ENCODE data around the gene ZNF512. TPM values are rescaled to one million over a fixed set of nuclear protein-coding genes. Genes with fewer than 3 reads are reported as not detected.
A peak's percentile ranks its signal among the peaks of the same experiment; 100 is the strongest.
"Not testable (repeated sequence)": the region's sequence is repeated elsewhere in the genome, so short reads cannot be mapped to it uniquely, and the experiment has no call there.

The ZNF512 gene, protein sequence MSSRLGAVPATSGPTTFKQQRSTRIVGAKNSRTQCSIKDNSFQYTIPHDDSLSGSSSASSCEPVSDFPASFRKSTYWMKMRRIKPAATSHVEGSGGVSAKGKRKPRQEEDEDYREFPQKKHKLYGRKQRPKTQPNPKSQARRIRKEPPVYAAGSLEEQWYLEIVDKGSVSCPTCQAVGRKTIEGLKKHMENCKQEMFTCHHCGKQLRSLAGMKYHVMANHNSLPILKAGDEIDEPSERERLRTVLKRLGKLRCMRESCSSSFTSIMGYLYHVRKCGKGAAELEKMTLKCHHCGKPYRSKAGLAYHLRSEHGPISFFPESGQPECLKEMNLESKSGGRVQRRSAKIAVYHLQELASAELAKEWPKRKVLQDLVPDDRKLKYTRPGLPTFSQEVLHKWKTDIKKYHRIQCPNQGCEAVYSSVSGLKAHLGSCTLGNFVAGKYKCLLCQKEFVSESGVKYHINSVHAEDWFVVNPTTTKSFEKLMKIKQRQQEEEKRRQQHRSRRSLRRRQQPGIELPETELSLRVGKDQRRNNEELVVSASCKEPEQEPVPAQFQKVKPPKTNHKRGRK
- total RNA-seq: 55.8 TPM

DNA sequence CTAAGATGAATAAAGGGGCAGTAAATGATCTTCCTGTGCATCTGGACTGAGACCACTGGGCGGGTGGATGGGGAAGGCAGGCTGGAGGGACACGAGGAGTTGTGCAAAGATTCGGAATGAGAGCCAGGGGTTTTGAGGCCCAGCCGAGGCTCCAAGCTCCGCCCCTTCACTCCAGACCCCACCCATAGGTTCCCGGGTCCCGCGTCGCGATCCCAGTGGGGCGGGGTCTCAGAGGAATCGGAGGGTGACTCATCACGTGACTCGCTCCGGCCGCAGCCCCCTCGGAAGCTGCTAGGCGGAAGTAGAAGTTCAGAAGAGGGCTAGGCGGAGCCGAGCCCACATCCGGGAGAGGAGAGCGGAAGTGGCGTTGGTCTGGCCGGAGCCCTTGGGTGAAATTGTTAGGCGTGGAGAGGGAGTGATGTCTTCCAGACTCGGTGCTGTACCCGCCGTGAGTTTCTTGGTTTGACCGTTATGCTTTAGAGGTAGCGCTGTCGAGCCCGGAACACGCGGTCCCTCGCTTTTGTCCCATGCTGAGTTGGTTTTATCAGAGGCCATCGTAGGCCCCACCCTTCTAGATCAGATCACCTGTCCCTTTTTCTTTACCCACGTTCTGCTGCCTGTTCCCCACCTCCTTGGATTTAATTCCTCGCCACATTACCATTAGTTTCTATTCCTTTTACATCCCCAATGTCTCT, at the start of gene ZNF512:
TSS of gene ZNF512 (plus strand) at position 348 of the 695 bp plus-strand sequence. CDS start at position 419, 71 bp downstream.
- DNase-seq: peak; percentile 80

DNA sequence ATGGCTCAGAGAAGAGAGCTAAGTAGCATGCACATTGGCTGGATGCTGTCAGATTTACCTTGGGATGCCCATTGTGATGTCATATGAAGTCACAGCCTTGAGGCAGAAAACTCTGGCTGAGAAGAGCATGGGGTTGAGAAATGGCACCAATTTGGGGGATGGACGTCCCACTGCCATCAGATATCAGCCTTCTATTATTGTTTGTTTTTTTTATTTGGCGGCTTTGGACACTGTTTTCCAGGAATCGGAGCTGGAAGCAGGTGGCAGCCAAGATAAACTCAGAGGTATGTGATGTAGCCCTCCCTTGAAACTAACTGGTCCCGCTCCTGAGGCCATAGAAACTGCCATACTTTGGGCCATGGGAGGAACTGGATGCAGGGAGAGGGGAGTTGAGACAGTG, 45.6 kb upstream of the ZNF512 start:
- DNase-seq: no peak

DNA sequence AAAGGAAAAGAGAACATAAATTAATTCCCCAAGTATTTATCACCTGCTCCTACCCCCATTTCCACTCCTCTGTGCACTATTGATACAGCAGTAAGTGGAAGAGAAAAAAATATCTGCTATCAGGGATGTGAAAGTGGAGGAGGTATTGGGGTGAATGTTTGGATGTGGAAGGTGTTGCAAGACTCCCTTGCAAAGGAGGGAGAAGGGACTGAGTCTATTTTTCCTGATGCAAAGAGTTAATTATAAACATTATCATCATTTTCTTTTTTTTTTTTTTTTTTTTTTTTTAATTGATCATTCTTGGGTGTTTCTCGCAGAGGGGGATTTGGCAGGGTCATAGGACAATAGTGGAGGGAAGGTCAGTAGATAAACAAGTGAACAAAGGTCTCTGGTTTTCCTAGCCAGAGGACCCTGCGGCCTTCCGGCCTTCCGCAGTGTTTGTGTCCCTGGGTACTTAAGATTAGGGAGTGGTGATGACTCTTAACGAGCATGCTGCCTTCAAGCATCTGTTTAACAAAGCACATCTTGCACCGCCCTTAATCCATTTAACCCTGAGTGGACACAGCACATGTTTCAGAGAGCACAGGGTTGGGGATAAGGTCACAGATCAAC, 43.9 kb upstream of the ZNF512 start:
- DNase-seq: not testable (repeated sequence)

DNA sequence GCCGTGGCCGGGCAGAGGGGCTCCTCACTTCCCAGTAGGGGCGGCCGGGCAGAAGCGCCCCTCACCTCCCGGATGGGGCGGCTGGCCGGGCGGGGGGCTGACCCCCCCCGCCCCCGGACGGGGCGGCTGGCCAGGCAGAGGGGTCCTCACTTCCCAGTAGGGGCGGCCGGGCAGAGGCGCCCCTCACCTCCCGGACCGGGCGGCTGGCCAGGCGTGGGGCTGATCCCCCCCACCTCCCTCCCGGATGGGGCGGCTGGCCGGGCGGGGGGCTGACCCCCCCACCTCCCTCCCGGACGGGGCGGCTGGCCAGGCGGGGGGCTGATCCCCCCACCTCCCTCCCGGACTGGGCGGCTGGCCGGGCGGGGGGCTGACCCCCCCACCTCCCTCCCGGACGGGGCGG, 43.2 kb upstream of the ZNF512 start:
- DNase-seq: not testable (repeated sequence)

DNA sequence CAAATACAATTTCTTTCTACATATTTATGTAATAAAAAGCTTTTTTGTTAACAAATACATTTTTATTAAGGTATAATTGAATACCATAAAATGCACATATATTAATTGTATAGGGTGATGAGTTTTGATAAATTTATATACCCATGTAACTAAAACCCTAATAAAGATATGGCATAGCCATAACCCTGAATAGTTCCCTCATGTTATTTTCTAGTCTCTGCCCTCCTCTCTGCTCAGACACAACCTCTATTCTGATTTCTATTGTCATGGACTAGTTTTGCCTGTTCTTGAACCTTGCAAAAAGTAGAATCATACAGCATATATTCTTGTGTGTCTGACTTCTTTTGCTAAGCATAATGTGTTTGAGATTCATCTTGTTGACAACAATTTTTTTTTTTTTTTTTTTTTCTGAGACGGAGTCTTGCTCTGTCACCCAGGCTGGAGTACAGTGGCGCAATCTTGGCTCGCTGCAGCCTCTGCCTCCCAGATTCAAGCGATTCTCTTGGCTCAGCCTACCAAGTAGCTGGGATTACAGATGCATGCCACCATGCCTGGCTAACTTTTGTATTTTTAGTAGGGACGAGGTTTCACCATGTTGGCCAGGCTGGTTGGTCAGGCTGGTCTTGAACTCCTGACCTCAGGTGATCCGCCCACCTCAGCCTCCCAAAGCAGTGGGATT, 38.6 kb upstream of the ZNF512 start:
- DNase-seq: no peak

DNA sequence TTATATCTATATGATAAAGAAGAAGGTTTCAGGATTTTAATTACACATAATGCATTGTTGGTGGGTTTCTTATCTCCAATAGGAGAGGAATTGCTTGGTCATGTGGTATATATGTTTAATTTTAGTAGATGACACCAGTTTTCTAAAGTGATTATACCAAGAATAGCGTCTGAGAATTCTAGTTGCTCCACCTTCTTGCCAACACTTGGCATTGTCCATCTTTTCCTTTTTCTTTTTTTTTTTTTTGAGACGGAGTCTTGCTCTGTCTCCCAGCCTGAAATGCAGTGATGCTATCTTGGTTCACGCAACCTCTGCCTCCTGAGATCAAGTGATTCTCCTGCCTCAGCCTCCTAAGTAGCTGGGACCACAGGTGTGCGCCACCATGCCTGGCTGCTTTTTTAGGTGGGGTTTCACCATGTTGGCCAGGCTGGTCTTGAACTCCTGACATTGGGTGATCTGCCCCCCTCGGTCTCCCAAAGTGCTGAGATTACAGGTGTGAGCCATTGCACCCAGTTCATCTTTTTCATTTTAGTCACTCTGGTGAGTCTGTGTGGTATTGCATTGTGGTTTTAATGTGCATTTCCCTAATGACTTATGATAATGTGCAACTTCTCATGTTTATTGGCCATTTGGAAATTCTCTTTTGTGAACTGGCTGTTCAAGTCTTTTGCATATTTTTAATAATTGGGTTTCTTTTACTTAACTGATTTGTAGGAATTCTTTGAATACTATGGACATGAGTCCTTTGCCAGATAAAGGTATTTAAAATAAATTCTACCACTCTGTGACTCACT, 37.3 kb upstream of the ZNF512 start:
- DNase-seq: no peak

DNA sequence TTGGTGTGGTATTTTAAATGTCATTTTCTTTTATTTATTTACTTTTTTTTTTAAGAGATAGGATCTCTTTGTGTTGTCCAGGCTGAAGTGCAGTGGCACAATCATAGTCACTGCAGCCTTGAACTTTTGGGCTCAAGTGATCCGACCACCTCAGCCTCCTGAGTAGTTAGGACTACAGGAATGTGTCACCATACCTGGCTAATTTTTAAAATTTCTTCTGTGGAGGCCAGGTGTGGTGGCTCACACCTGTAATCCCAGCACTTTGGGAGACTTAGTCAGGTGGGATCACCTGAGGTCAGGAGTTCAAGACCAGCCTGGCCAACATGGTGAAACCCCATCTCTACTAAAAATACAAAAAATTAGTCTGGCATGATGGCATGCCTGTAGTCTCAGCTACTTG, 33.5 kb upstream of the ZNF512 start:
- no peak for DNase-seq

DNA sequence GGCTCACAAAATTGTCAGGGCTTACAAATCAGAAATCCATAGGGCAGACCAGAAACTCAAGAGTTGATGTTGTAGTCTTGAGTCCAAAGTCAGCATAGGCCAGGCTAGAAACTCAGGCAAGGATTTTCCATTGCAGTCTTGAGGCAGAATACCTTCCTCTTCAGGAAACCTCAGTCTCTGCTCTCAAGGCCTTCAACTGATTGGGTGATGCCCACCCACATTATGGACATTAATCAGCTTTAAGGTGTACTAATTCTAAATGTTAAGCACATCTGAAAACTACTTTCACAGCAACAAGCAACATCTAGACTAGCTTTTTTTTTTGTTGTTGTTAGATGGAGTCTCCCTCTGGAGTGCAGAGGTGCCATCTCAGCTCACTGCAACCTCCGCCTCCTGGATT, 31.3 kb upstream of the ZNF512 start:
- DNase-seq: no peak

DNA sequence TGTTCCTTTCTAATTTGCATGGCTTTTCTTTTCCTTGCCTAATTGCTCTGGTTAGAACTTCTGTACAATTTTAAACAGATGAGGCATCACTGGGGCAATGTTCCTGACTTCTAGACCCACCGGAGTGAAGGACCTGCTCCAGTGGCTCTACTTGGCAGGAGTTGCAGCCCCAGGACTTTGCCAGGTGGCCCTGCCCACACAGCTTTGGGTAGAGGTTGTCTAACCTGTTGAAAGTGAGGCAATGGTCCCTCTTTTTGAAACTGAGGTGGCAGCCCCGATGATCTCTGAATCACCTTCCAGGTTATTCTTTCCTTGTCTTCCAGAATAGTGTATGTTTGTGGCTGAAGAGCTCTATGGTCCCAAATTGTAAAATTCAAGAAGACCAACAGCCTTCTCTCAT, 29.9 kb upstream of the ZNF512 start:
- DNase-seq: no peak

DNA sequence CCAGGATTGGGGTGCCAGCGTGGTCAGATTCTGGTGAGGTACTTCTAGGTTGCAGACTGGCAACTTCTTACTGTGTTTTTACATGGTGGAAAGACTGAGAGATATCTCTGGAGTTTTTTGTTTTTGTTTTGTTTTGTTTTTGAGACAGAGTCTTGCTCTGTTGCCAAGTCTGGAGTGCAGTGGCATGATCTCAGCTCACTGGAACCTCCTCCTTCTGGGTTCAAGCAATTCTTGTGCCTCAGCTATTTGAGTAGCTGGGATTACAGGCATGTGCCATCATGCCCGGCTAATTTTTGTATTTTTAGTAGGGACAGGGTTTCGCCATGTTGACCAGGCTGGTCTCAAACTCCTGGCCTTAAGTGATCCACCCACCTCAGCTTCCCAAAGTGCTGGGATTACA, 28.4 kb upstream of the ZNF512 start:
- not testable (repeated sequence) for DNase-seq

DNA sequence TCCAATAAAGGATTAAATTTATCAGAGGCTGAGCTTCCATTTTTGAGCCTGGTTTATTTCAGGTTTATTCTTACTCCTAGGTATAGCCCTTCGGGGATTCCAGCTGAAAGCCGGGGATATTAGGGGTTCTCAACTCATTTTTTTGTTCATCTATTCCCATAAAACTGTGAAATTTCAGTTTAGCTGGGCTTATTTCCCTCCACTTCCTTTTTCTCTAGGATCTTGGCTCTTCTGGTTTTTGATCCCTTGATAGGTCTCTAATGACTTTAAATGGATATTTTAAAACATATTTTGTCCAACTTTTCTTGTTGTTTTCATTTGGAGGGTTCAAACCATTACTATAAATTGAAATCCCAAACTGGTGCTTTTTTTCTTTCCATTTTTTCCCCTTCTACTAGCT, 23.6 kb upstream of the ZNF512 start:
- DNase-seq: no peak

DNA sequence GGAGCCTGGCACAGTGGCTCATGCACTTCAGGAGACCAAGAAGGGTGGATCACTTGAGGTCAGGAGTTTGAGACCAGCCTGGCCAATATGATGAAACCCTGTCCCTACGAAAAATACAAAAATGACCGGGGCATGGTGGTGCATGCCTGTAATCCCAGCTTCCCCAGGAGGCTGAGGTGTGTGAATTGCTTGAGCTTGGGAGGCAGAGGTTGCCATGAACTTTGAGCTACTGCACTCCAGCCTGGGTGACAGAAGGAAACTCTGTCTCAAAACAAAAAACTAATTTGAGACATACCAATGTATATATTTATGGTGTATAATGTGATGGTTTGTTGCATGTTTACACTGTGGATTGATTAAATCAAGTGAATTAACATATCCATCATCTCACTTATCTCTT, 21.8 kb upstream of the ZNF512 start:
- DNase-seq: no peak

DNA sequence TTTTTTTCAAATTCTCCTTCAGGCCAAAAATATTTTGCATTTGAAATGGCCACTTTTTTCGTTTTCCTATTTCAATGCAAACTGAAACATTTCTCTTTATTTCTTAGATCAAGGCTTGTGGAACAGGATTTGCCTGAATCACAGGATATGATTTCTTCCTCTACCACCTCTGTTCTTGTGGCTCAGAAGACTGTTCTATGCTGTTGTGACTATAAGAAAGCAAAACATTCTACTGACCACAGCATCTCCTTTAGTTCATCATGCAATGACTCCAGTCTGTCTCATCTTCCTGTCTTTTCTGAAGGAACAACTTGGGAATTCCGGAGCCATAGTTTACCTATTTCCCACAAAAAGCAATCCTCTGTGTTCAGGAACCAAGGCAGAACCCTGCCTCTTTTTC, 16.2 kb upstream of the ZNF512 start:
- DNase-seq: no peak

DNA sequence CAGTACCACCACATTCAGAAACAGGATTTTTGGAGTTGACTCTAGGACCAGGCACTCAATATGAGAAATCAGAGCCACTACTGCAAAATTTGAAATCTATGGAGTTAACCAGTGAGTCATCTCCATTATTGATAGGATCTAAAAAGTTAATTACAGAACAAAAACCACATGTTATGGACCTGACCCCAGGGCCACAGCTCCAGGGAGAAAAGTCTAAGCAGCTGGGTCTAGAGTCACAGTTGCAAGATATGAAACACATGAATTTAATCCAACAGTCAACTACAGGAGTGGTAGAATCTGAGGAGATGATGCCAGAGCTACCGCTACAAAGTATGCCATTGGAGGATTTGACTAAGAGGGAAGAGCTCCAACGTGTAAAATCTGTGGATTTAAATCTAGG, 13.4 kb upstream of the ZNF512 start:
- DNase-seq: no peak

DNA sequence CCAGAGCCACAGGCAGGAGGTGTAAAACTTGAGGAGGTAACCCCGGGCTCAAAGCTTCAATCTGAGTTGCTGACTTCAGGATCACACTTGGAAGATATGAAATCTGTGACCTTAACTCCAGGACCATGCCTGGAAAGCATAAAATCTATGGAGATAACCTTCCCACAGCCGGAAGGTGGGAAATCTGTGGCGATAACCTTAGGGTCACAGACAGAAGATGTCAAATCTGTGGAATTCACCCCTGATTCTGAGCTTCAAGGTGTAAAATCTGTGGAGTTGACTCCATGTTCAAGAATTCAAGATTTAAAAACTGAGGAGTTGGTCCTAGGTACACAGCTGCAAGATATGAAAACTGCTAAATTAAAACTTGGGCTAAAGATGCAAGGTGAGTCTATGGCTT, 11.6 kb upstream of the ZNF512 start:
- no peak for DNase-seq

DNA sequence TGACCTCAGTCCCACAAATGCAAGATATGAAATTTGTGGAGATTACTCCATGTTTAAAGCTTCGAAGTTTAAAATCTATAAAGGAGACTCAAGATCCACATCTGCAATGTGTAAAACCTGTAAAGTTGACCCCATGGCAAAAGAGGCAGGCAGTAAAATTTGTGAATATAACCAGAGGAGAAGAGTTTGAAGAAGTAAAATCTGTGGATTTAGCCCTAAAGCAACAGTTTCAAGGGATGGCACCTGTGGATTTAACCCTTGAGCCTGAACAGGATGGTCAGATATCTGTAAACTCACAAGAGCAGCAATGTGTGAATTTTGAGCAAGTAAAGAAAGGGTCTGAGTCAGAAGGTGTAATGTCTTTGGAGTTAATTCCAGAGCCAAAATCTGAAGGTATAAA, 11.2 kb upstream of the ZNF512 start:
- DNase-seq: no peak

DNA sequence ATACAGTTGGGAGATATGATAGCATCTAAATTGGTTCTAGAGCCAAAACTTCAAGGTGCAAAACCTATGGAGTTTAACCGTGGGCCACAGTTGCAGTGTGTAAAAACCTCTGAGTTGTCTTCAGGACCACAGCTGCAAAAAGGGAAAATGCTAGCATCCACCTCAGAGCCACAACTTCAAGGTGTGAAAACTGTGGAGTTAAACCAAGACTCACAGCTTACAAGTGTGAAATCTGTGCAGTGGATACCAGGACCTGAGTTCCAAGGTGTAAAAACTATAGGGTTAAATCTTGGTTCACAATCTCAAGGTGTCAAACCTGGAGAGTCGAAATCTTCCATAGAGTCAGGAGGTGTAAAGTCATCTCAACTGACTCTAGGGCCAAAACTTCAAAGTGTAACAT, 10.4 kb upstream of the ZNF512 start:
- DNase-seq: no peak

DNA sequence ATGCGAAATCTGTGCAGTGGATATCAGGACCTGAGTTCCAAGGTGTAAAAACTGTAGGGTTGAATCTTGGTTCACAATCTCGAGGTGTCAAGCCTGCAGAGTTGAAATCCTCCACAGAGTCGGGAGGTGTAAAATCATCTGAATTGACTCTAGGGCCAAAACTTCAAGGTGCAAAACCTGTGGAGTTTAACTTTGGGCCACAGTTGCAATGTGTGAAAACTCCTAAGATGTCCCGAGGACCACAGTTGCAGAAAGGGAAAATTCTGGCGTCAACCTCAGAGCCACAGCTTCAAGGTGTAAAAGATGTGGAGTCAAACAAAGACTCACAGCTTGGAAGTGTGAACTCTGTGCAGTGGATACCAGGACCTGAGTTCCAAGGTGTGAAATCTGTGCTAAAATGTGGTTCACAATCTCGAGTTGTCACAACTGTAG, 9.8 kb upstream of the ZNF512 start:
- no peak for DNase-seq

DNA sequence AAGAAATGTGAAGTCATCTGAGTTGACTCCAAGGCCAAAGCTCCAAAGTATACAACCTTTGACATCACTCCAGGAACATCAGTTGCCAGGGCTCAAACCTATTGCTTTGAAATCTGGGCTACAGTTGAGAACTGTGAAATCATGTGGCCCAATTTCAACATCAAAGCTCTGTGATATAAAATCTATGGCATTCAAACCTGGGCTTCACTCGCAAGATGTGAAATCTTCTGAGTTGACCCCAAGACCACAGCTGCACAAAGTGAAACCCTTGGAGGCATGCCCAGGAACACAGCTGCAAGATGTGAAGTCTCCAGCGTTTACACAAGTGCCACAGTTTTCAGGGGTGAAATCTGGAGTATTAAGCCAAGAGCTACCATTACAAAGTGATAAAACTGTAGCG, 9.4 kb upstream of the ZNF512 start:
- DNase-seq: no peak

DNA sequence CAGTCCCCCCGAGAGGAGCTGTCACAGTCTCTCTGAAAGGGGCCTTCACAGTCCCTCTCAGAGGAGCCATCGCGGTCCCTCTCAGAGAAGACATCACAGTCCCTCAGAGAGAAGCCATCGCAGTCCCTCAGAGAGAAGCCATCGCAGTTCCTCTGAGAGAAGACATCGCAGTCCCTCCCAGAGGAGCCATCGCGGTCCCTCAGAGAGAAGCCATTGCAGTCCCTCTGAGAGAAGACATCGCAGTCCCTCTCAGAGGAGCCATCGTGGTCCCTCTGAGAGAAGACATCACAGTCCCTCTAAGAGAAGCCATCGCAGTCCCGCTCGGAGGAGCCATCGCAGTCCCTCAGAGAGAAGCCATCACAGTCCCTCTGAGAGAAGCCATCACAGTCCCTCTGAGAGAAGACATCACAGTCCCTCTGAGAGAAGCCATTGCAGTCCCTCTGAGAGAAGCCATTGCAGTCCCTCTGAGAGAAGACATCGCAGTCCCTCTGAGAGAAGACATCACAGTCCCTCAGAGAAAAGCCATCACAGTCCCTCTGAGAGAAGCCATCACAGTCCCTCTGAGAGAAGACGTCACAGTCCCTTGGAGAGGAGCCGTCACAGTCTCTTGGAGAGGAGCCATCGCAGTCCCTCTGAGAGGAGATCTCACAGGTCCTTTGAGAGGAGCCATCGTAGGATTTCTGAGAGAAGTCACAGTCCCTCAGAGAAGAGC, 1.3 kb upstream of the ZNF512 start:
- DNase-seq: no peak

DNA sequence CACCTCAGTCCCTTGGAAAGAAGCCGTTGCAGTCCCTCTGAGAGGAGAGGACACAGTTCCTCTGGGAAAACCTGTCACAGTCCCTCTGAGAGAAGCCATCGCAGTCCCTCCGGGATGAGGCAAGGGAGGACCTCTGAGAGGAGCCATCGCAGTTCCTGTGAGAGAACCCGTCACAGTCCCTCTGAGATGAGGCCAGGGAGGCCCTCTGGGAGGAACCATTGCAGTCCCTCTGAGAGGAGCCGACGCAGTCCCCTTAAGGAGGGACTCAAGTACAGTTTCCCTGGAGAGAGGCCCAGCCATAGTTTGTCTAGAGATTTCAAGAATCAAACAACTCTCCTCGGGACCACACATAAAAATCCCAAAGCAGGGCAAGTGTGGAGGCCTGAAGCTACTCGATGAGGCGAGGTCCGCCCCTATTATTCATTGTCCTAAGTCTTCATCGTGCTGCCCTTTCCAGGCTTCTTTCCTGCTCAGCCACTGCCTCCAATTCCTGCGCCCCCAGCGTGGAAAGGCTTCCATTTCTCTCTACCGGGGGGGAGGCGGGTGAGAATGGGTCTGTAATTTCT, 630 bp upstream of the ZNF512 start:
- DNase-seq: no peak
